ENCODE measurements around the gene DIABLO.
"Not testable (repeated sequence)": the region's sequence is repeated elsewhere in the genome, so short reads cannot be mapped to it uniquely, and the experiment has no call there.

DIABLO gene

GRCh38 chr12:122225683-122226365 lies at the start of gene DIABLO:
Gene DIABLO, minus strand, starts transcription at chr12:122226052. Its CDS starts 38 bp downstream, at chr12:122226014.
- DNase-seq (ENCODE audit: low spot score): peak; percentile 99

GRCh38 chr12:122275459-122275858 lies 49.6 kb upstream of the DIABLO start:
- DNase-seq (ENCODE audit: low spot score): no peak

GRCh38 chr12:122266230-122266901 lies 40.5 kb upstream of the DIABLO start, which contains the start of gene VPS33A:
Gene VPS33A, minus strand, starts transcription at chr12:122266494. Its CDS starts 86 bp downstream, at chr12:122266408.
- DNase-seq (ENCODE audit: low spot score): peak; percentile 97

GRCh38 chr12:122265886-122266229 lies 40.0 kb upstream of the DIABLO start:
- DNase-seq (ENCODE audit: low spot score): peak; percentile 56

GRCh38 chr12:122265476-122265875 lies 39.6 kb upstream of the DIABLO start:
- peak; percentile 54 for DNase-seq (ENCODE audit: low spot score)

GRCh38 chr12:122260735-122261134 lies 34.9 kb upstream of the DIABLO start:
- not testable (repeated sequence) for DNase-seq (ENCODE audit: low spot score)

GRCh38 chr12:122258939-122259338 lies 33.1 kb upstream of the DIABLO start:
- not testable (repeated sequence) for DNase-seq (ENCODE audit: low spot score)

GRCh38 chr12:122258462-122258861 lies 32.6 kb upstream of the DIABLO start:
- DNase-seq (ENCODE audit: low spot score): peak; percentile 49

- DNase-seq (ENCODE audit: low spot score): no peak
Measured at GRCh38 chr12:122250536-122250935, 24.7 kb upstream of the DIABLO start.

GRCh38 chr12:122250047-122250446 lies 24.2 kb upstream of the DIABLO start:
- no peak for DNase-seq (ENCODE audit: low spot score)

GRCh38 chr12:122245553-122245952 lies 19.7 kb upstream of the DIABLO start:
- DNase-seq (ENCODE audit: low spot score): no peak

- DNase-seq (ENCODE audit: low spot score): no peak
Measured at GRCh38 chr12:122244565-122245371, 18.9 kb upstream of the DIABLO start.

GRCh38 chr12:122243965-122244364 lies 18.1 kb upstream of the DIABLO start:
- DNase-seq (ENCODE audit: low spot score): no peak

- DNase-seq (ENCODE audit: low spot score): no peak
Measured at GRCh38 chr12:122238861-122239260, 13.0 kb upstream of the DIABLO start.

- DNase-seq (ENCODE audit: low spot score): no peak
Measured at GRCh38 chr12:122235741-122236140, 9.9 kb upstream of the DIABLO start.

GRCh38 chr12:122232691-122233090 lies 6.8 kb upstream of the DIABLO start:
- DNase-seq (ENCODE audit: low spot score): no peak

- DNase-seq (ENCODE audit: low spot score): no peak
Measured at GRCh38 chr12:122230798-122231197, 4.9 kb upstream of the DIABLO start.

- no peak for DNase-seq (ENCODE audit: low spot score)
Measured at GRCh38 chr12:122228092-122228491, 2.2 kb upstream of the DIABLO start.

GRCh38 chr12:122227341-122227740 lies 1.5 kb upstream of the DIABLO start:
- no peak for DNase-seq (ENCODE audit: low spot score)

GRCh38 chr12:122226366-122227125 lies 694 bp upstream of the DIABLO start:
- no peak for DNase-seq (ENCODE audit: low spot score)

- no peak for DNase-seq (ENCODE audit: low spot score)
Measured at GRCh38 chr12:122216445-122216844, 9.4 kb downstream of the DIABLO start.

- DNase-seq (ENCODE audit: low spot score): peak; percentile 47
Measured at GRCh38 chr12:122215771-122216170, 10.1 kb downstream of the DIABLO start.
